Activated CD4-positive, alpha-beta T cell treated with anti-CD3 and anti-CD28 coated beads, Interleukin-2, amount 10 ng/mL, durations not matched to agents 7 days and 5 days (primary cell): ENCODE results near the gene NRROS. TPM values are rescaled to one million over a fixed set of nuclear protein-coding genes. Genes with fewer than 3 reads are reported as not detected.
A peak's percentile ranks its signal among the peaks of the same experiment; 100 is the strongest.
"Not testable (repeated sequence)": the region's sequence is repeated elsewhere in the genome, so short reads cannot be mapped to it uniquely, and the experiment has no call there.

Experiments used
- CTCF ChIA-PET: fragments of 350-600 bp; sonication (Branson Sonifier 250); formaldehyde crosslinking; loops from one replicate; lab custom pipeline; 2021; ENCODE audit warnings: antibody characterized with exemption; lab: Charles Lee
- POLR2A ChIA-PET: fragments of 350-600 bp; sonication (Branson Sonifier 250); formaldehyde crosslinking; loops from one replicate; lab custom pipeline; 2021; ENCODE audit warnings: antibody characterized with exemption; lab: Charles Lee
- DNase-seq: peaks from one replicate; pipeline ENCODE4 v3.0.0-alpha.2; 2020
- H3K27ac Mint-ChIP-seq: one replicate; pipeline ENCODE4 v1.8.0; 2021; ENCODE audit warnings: mild to moderate bottlenecking, moderate library complexity, mixed read lengths
- H3K27me3 Mint-ChIP-seq: one replicate; pipeline ENCODE4 v1.8.0; 2021; ENCODE audit warnings: mixed read lengths
- H3K36me3 Mint-ChIP-seq: one replicate; pipeline ENCODE4 v1.8.0; 2021; ENCODE audit warnings: low read depth, mixed read lengths
- H3K4me1 Mint-ChIP-seq: one replicate; pipeline ENCODE4 v1.8.0; 2021; ENCODE audit warnings: mixed read lengths
- H3K4me3 Mint-ChIP-seq: one replicate; pipeline ENCODE4 v1.8.0; 2021; ENCODE audit warnings: mild to moderate bottlenecking, moderate library complexity, mixed read lengths
- H3K9me3 Mint-ChIP-seq: one replicate; pipeline ENCODE4 v1.8.0; 2021; ENCODE audit warnings: mixed read lengths
- total RNA-seq, 2 experiments: library from RNA; stranded (reverse); gene quantifications; one replicate each; pipeline ENCODE4 v1.2.3, GENCODE V29; 2021

The NRROS gene
- total RNA-seq, 2 experiments from 2014 or later = 36.6 to 40.6 TPM

- peak overlapping the region; percentile 60 for H3K4me3 Mint-ChIP-seq
- DNase-seq = no peak
- ChIA-PET POLR2A (interaction anchor here (1.6 kb wide), 2 partner anchors 22 to 75 kb away, joined by 3 to 9 read pairs; no protein-coding TSS in a partner anchor), CTCF (interaction anchor here (0.7 to 4.8 kb wide), 30 partner anchors 8 to 332 kb away, joined by 3 to 40 read pairs (median 4); partner anchors contain the start of genes CEP19, FBXO45, NCBP2 and NRROS)
- no peaks in the 10 kb centered on the region for H3K36me3 Mint-ChIP-seq
- peak overlapping the region; percentile 88 for H3K27ac Mint-ChIP-seq
- H3K4me1 Mint-ChIP-seq = peaks cover 50% of the 10 kb centered on the region
- peaks cover 2% of the 10 kb centered on the region for H3K9me3 Mint-ChIP-seq
- no peaks in the 10 kb centered on the region for H3K27me3 Mint-ChIP-seq
These were observed 29.5 kb upstream of the NRROS start for GRCh38 chr3:196609805-196610515.

- H3K36me3 Mint-ChIP-seq = no peaks in the 10 kb centered on the region
- POLR2A ChIA-PET = interaction anchor here (0.6 kb wide), 1 partner anchor 17 kb away, joined by 3 read pairs; no protein-coding TSS in a partner anchor
- no peaks in the 10 kb centered on the region for H3K27me3 Mint-ChIP-seq
- DNase-seq = peak; percentile 33
- H3K4me1 Mint-ChIP-seq = peaks cover 53% of the 10 kb centered on the region
- peaks cover 2% of the 10 kb centered on the region for H3K9me3 Mint-ChIP-seq
- peak overlapping the region; percentile 56 for H3K4me3 Mint-ChIP-seq
- CTCF ChIA-PET = interaction anchor here (1.2 to 4.8 kb wide), 4 partner anchors 10 to 74 kb away, joined by 4 to 40 read pairs (median 6); partner anchors contain the start of gene NRROS
- H3K27ac Mint-ChIP-seq = peak overlapping the region; percentile 91
These were observed 27.6 kb upstream of the NRROS start for GRCh38 chr3:196611761-196612483.

- H3K36me3 Mint-ChIP-seq, H3K9me3 Mint-ChIP-seq, H3K4me3 Mint-ChIP-seq, DNase-seq, H3K27me3 Mint-ChIP-seq, H3K27ac Mint-ChIP-seq: not testable (repeated sequence)
- POLR2A ChIA-PET = interaction anchor here (0.7 kb wide), 1 partner anchor 12 kb away, joined by 4 read pairs; no protein-coding TSS in a partner anchor
- H3K4me1 Mint-ChIP-seq = peaks cover 57% of the 10 kb centered on the region
- CTCF ChIA-PET = interaction anchor here (0.5 to 0.9 kb wide), 4 partner anchors 12 to 461 kb away, joined by 3 to 4 read pairs (median 3); no protein-coding TSS in a partner anchor
These were observed 24.3 kb upstream of the NRROS start for GRCh38 chr3:196615234-196615633.

- ChIA-PET POLR2A (no interaction called here), CTCF (interaction anchor here (0.9 to 1.6 kb wide), 4 partner anchors 8 to 88 kb away, joined by 3 to 7 read pairs (median 6); partner anchors contain the start of gene NRROS)
- Mint-ChIP-seq H3K9me3 (no peaks in the 10 kb centered on the region), H3K27ac (no peak overlapping the region), H3K36me3 (no peaks in the 10 kb centered on the region), H3K4me1 (peaks cover 53% of the 10 kb centered on the region), H3K27me3 (no peaks in the 10 kb centered on the region), H3K4me3 (no peak overlapping the region)
- no peak for DNase-seq
These were observed 22.2 kb upstream of the NRROS start for GRCh38 chr3:196617256-196617655.

GRCh38 chr3:196619223-196619622 is 20.3 kb upstream of the NRROS start:
- POLR2A ChIA-PET = no interaction called here
- H3K9me3 Mint-ChIP-seq = no peaks in the 10 kb centered on the region

GRCh38 chr3:196619627-196620026 is 19.9 kb upstream of the NRROS start:
- H3K27me3 Mint-ChIP-seq, H3K9me3 Mint-ChIP-seq, H3K4me3 Mint-ChIP-seq, H3K27ac Mint-ChIP-seq, POLR2A ChIA-PET, DNase-seq, H3K36me3 Mint-ChIP-seq: not testable (repeated sequence)
- CTCF ChIA-PET = interaction anchor here (0.7 to 2.3 kb wide), 2 partner anchors 10 to 1134 kb away, joined by 5 to 11 read pairs; no protein-coding TSS in a partner anchor
- H3K4me1 Mint-ChIP-seq = peaks cover 52% of the 10 kb centered on the region

More at GRCh38 chr3:196619223-196619622, 20.3 kb upstream of the NRROS start:
- no peaks in the 10 kb centered on the region for H3K27me3 Mint-ChIP-seq
- H3K4me1 Mint-ChIP-seq = peaks cover 48% of the 10 kb centered on the region
- CTCF ChIA-PET = interaction anchor here (0.7 kb wide), 1 partner anchor 1134 kb away, joined by 5 read pairs; no protein-coding TSS in a partner anchor
- H3K36me3 Mint-ChIP-seq = no peaks in the 10 kb centered on the region
- no peak overlapping the region for H3K27ac Mint-ChIP-seq
- no peak overlapping the region for H3K4me3 Mint-ChIP-seq
- DNase-seq = no peak

GRCh38 chr3:196620161-196620604 is 19.3 kb upstream of the NRROS start:
- CTCF ChIA-PET = interaction anchor here (2.3 kb wide), 1 partner anchor 10 kb away, joined by 11 read pairs; no protein-coding TSS in a partner anchor

GRCh38 chr3:196620684-196621083 is 18.8 kb upstream of the NRROS start:
- peaks cover 5% of the 10 kb centered on the region for H3K36me3 Mint-ChIP-seq
- no peak overlapping the region for H3K4me3 Mint-ChIP-seq
- no peaks in the 10 kb centered on the region for H3K27me3 Mint-ChIP-seq
- H3K4me1 Mint-ChIP-seq = peaks cover 61% of the 10 kb centered on the region
- ChIA-PET POLR2A (no interaction called here), CTCF (interaction anchor here (1.8 to 2.3 kb wide), 2 partner anchors 9 to 11 kb away, joined by 5 to 11 read pairs; no protein-coding TSS in a partner anchor)
- no peaks in the 10 kb centered on the region for H3K9me3 Mint-ChIP-seq
- no peak for DNase-seq
- peak overlapping the region; percentile 83 for H3K27ac Mint-ChIP-seq

More at GRCh38 chr3:196620161-196620604, 19.3 kb upstream of the NRROS start:
- H3K9me3 Mint-ChIP-seq = no peaks in the 10 kb centered on the region
- H3K27ac Mint-ChIP-seq = peak overlapping the region; percentile 83
- peaks cover 57% of the 10 kb centered on the region for H3K4me1 Mint-ChIP-seq
- no peak overlapping the region for H3K4me3 Mint-ChIP-seq
- POLR2A ChIA-PET = no interaction called here
- H3K36me3 Mint-ChIP-seq = peaks cover 2% of the 10 kb centered on the region
- no peak for DNase-seq
- H3K27me3 Mint-ChIP-seq = no peaks in the 10 kb centered on the region

- POLR2A ChIA-PET = no interaction called here
- Mint-ChIP-seq H3K27me3 (no peaks in the 10 kb centered on the region), H3K27ac (no peak overlapping the region), H3K9me3 (no peaks in the 10 kb centered on the region), H3K4me3 (no peak overlapping the region), H3K4me1 (peaks cover 60% of the 10 kb centered on the region), H3K36me3 (peaks cover 5% of the 10 kb centered on the region)
- CTCF ChIA-PET = interaction anchor here (1.3 to 2.3 kb wide), 5 partner anchors 8 to 19 kb away, joined by 4 to 11 read pairs (median 5); no protein-coding TSS in a partner anchor
- DNase-seq = no peak
These were observed 17.9 kb upstream of the NRROS start for GRCh38 chr3:196621611-196622010.

- Mint-ChIP-seq H3K4me1 (peaks cover 54% of the 10 kb centered on the region), H3K9me3 (no peaks in the 10 kb centered on the region), H3K36me3 (peaks cover 5% of the 10 kb centered on the region), H3K27me3 (no peaks in the 10 kb centered on the region), H3K4me3 (peak overlapping the region; percentile 50), H3K27ac (peak overlapping the region; percentile 95)
- ChIA-PET POLR2A (no interaction called here), CTCF (interaction anchor here (0.6 kb wide), 1 partner anchor 116 kb away, joined by 3 read pairs; no protein-coding TSS in a partner anchor)
- peak; percentile 50 for DNase-seq
These were observed 15.3 kb upstream of the NRROS start for GRCh38 chr3:196624067-196624790.

- no peak for DNase-seq
- Mint-ChIP-seq H3K36me3 (peaks cover 5% of the 10 kb centered on the region), H3K27me3 (no peaks in the 10 kb centered on the region), H3K4me3 (peak overlapping the region; percentile 50), H3K27ac (peak overlapping the region; percentile 95), H3K4me1 (peaks cover 60% of the 10 kb centered on the region), H3K9me3 (no peaks in the 10 kb centered on the region)
- CTCF ChIA-PET = interaction anchor here (0.6 to 0.9 kb wide), 2 partner anchors 15 to 115 kb away, joined by 3 read pairs; no protein-coding TSS in a partner anchor
- POLR2A ChIA-PET = no interaction called here
These were observed 14.6 kb upstream of the NRROS start for GRCh38 chr3:196624907-196625306.
